GM21529 (cell line): ENCODE measurements around the gene ZKSCAN2.

Experiments
- ATAC-seq: cut with Tn5 transposase; IDR thresholded peaks from one replicate; pipeline ENCODE4 v1.9.1; 2021; ENCODE audit not compliant: unreplicated experiment

ZKSCAN2 gene

GRCh38 chr16:25257470-25257955, at the start of gene ZKSCAN2:
Gene ZKSCAN2 (minus strand): TSS chr16:25257845. CDS start chr16:25257127, 718 bp downstream.
- ATAC-seq: peak; percentile 81

GRCh38 chr16:25299792-25300590, 42.3 kb upstream of the ZKSCAN2 start:
- no peak for ATAC-seq

DNA sequence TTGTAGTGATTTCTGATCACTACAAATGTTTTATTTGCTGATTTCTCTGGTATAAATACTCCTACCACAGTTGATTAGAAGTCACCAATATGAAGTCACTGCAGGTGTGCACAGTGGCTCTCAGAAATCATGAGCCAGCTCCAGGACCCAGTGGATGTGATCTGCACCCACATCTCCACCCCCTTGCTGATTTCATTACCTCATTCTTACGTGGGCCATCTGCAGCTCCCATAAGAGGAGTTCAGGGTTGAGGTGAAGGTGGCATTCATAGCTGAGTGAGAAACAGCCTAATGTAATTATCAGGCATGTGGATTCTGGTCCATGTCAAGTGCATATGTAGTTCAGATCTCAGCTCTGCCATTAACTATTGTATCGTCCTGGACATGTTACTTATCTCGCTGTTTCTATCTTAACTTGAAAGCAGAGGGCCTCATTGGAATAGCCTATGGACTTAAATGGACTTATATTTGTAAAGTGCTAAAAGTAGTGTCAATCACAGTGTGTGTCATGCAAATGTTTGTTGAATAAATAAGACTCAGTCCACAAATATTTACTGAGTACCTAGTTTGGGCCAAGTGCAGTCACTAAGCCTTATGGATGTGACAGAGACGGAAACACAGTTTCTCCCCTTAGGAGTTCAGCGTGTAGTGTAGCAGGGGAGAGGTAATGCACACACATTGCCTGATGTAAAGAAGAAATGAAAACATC, 40.7 kb upstream of the ZKSCAN2 start:
- ATAC-seq: no peak

- no peak for ATAC-seq
These were observed 39.6 kb upstream of the ZKSCAN2 start for GRCh38 chr16:25297151-25297787.

DNA sequence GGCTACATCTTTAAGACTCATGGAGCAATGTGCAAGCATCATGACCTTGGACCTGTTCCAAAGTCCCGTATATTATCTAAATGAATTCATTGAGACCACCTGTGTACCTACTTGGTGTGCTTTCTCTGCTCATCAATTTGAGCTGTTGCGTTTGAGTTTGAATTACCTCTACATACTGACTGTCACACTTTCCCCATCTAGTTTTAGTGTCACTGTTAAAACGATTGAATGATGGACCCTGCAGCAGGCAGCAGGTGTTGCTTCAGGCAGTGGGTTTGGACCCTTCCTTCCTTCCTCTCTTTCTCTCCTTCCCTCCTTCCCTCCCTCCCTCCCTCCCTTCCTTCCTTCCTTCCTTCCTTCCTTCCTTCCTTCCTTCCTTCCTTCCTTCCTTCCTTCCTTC, 33.9 kb upstream of the ZKSCAN2 start:
- ATAC-seq: no peak

GRCh38 chr16:25289466-25289865, 31.8 kb upstream of the ZKSCAN2 start:
- no peak for ATAC-seq

DNA sequence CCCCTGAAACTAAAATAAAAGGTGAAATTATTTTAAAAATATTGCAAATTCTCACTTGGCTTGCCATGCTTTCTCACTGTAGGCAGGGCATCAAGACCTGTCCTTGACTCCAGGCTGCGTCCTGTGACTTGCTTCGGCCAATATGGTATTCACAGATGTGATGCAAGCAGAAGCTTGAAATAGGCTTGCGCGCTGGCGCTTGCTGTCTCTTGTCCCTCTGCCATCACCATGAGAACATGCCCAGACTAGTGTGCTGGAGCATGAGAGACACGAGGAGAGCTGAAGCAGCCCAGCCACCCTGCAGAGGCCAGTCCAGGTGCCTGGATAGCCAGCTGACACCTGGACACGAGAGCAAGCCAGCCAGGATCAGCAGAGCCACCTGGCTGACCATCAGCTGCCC, 21.8 kb upstream of the ZKSCAN2 start:
- no peak for ATAC-seq

- no peak for ATAC-seq
These were observed 13.8 kb upstream of the ZKSCAN2 start for GRCh38 chr16:25271421-25271820.

DNA sequence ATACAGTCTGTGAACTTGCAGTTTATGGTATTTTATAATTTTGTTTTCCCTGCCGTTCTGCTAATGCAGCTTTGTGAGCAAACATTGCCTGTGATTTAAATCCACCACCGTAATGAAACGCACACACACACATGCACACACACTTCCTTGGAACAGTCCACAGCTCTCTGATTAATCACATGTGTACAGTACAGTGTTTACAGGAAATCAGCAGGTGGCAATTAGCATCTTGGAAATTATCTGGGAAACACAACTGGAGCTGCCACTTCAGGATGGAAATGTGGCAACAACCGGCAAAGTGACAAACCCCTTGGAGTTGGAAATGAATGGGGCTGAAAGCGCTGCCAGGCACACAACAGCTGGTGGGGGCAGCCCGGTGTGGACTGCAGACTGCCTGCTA, 12.9 kb upstream of the ZKSCAN2 start:
- ATAC-seq: no peak

DNA sequence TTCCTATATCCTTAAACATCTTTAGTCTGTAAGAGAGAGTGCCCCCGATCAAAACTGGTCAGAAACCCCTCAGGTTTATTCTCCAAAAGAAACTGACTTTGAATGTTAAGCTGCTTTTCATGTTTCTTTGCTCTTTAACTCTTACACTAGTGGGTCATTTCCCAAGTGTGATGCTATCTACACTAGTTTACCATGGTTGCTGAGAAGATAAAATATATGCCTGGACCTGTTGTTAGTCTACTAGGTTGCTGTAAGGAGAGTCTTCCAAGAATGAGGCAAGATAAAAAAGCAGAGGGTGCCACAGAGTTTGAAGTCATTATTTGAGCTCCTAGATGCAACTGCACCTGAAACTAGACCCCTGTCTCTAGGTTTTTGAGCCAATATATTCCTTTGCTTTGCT, 12.2 kb upstream of the ZKSCAN2 start:
- no peak for ATAC-seq

DNA sequence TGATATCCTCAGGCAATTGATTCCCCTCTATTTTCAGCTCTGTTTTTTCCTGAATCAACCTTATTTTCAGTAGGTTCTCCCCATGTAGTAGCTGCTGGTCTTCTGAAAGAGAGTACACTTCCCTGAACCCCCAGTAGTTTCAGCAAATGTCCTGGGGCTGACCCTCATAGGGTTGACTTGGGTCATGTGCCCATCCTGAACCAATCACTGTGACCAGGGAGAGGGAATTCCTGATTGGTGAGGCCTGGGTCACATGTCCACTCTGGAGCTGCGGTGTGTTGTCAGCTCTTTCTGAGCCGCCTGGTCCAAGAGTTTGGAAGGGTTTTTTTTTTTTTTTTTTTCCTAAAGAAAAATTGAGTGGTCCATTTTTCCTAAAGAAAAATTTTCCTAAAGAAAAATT, 8.3 kb upstream of the ZKSCAN2 start:
- no peak for ATAC-seq

DNA sequence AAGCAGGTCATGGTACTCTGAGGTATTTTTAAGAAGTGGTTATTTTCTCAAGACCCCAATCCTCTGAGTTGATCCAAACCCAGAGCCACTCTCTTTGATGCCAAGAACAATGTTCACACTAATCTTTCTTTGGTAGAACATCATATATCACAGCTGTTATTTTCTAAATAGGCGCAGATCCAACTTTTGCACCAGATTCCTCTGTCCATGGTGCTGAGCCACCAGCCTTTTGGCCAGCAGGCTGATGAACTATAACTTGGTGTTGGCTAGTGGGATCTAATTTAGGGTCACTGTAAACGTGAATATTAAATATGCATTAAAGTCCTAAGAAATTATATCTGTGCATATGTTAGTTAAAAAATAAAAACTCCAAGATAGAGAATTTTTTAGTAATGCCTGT, 7.0 kb upstream of the ZKSCAN2 start:
- no peak for ATAC-seq

- no peak for ATAC-seq
These were observed 2.8 kb upstream of the ZKSCAN2 start for GRCh38 chr16:25260416-25260815.

DNA sequence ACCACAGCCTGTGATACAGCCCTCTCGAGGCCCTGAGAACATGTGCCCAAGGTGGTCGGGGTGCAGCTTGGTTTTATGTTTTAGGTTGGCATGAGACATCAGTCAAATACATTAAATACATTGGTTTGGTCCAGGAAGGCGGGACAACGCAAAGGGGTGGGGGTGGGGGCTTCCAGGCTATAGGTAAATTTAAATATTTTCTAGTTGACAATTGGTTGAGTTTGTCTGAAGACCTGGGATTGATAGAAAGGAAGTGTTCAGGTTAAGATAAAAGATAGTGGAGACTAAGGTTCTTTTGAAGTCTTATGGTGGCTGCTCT, 1.2 kb upstream of the ZKSCAN2 start:
- ATAC-seq: no peak

- peak; percentile 53 for ATAC-seq
These were observed 563 bp upstream of the ZKSCAN2 start for GRCh38 chr16:25257956-25258860.

DNA sequence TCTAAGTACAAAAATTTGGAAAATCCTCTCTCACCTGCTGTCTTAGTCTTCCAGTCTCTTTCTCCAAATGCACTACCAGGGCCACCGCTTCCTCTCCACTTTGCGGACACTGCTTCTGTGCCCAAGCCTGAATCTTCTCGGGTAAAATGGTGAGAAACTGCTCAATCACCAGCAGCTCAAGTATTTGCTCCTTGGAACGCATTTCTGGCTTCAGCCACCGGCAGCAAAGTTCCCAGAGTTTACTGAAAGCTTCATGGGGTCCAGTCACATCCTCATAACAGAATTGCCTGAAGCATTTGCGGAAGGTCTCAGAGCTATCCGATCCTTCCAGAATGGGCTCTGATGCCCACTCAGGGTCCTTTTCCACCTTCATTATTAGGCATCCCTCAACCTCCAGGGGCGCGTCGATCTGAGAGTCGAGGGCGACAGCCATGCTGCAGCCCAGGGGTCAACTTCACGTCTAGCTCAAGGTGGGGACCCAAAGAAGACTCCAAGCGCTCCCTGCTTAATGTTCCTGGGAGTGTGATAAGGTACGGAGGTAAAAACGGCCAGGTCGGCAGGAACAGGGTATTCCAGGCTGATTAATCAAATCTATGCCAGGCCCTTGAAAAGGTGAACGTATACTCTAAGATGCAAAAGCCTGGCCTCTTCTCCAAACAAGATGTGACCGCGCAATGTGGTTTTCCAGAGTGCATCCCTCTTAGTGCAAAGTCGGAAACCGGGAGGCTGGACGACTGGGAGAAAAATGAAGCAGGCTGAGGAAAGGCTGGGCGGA, 763 bp downstream of the ZKSCAN2 start:
- peak; percentile 6 for ATAC-seq

GRCh38 chr16:25253322-25253721, 4.3 kb downstream of the ZKSCAN2 start:
- ATAC-seq: no peak

DNA sequence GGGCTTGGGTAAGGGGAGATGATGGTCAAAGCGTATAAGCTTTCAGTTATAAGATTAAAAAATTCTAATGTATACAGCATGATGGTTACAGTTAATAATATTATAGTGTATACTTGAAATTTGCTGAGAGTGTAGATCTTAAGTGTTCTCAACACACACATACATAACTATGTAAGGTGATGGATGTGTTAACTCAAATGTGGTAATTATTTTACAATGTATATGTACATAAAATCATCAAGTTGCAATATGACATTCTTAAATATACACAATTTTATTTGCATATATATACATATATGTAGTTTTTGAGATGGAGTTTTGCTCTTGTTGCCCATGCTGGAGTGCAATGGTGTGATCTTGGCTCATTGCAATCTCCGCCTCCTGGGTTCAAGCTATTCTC, 7.2 kb downstream of the ZKSCAN2 start:
- ATAC-seq: no peak

- ATAC-seq: no peak
These were observed 21.7 kb downstream of the ZKSCAN2 start for GRCh38 chr16:25235991-25236390.

DNA sequence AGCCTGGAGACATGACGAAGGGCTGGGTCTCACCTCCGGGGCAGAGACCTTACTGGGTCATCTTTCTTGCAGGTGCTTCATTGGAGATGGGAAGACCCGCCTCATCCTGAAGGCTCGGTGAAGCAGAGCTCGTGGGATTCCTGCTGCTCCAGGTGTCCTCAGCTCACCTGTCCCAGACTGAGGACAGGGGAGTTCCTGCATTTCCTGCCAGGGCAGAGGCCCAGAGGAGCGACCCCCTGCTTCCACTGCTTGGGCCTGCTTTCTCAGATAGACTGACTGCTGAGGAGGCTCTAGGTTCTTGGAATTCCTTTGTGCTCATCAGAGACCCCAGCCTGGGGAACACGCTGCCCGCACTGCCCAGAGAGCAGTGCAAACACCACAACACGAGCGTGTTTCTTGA, 29.3 kb downstream of the ZKSCAN2 start:
- ATAC-seq: no peak
